NCI-H446 (cell line): ENCODE data around the gene RIC8A.

Experiments
- DNase-seq, 2 experiments: peaks; one replicate each; lab custom pipeline; 2025; lab: John Stamatoyannopoulos, UW

RIC8A gene

GRCh38 chr11:244376-244775 lies 36.9 kb downstream of the RIC8A start:
- no peak for DNase-seq

GRCh38 chr11:249062-249461 lies 41.6 kb downstream of the RIC8A start:
- DNase-seq = no peak

- no peak for DNase-seq
These were observed 42.8 kb downstream of the RIC8A start for GRCh38 chr11:250274-250673.

GRCh38 chr11:250740-251299 lies 43.3 kb downstream of the RIC8A start:
- DNase-seq = no peak

- no peak for DNase-seq
These were observed 44.0 kb downstream of the RIC8A start for GRCh38 chr11:251550-251949.

GRCh38 chr11:252666-253065 lies 45.2 kb downstream of the RIC8A start:
- no peak for DNase-seq

GRCh38 chr11:253160-253885 lies 45.8 kb downstream of the RIC8A start:
- DNase-seq = no peak

GRCh38 chr11:253886-254270 lies 46.4 kb downstream of the RIC8A start:
- no peak for DNase-seq

- no peak for DNase-seq
These were observed 47.7 kb downstream of the RIC8A start for GRCh38 chr11:255176-255575.

- no peak for DNase-seq
These were observed 48.3 kb downstream of the RIC8A start for GRCh38 chr11:255816-256215.

- DNase-seq = no peak
These were observed 49.6 kb downstream of the RIC8A start for GRCh38 chr11:256952-257737.

GRCh38 chr11:257766-258493 lies 50.4 kb downstream of the RIC8A start:
- no peak for DNase-seq

- DNase-seq = no peak
These were observed 51.9 kb downstream of the RIC8A start for GRCh38 chr11:259413-259812.

GRCh38 chr11:261624-262023 lies 54.1 kb downstream of the RIC8A start:
- DNase-seq = no peak
